ENCODE measurements around the gene HINFP. TPM values are rescaled to one million over a fixed set of nuclear protein-coding genes. Genes with fewer than 3 reads are reported as not detected.

Gene HINFP
- total and polyA plus RNA-seq, 9 of the 15 experiments (the other 6 are each of a cell fraction or from before 2014, with no cell fraction given) = 13.8 to 34.1 (median 22.5) TPM

DNA sequence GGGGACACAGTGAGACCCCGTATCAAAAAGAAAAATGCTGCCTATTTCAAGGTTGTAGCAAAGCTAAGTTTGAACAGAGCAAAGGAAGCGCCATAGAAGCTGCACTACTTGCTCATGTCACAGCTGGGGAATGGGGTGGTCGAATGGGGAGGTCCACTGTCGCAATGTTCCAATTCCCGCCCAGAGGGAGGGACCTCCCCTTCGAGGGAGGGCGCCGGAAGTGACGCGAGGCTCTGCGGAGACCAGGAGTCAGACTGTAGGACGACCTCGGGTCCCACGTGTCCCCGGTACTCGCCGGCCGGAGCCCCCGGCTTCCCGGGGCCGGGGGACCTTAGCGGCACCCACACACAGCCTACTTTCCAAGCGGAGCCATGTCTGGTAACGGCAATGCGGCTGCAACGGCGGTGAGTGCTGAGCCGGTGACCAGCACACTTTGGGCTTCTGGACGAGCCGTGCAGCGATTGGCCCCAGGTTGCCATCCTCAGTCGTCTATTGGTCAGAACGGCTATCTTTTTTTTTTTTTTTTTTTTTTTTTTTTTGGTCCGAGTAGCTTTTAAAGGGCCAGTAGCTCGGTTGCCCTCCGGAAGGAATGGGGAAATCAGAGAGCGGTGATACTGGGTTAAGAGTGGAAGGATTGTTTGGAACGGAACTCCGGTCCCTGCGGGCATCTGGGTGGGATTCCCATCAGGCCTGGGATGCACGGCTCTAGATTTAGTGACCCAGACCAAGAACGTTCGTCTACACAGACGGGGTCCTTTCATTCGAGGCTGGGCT lies 36.5 kb upstream of the HINFP start, which contains the start of gene HMBS (continued):
- no peak for TF ChIP-seq CHAMP1 (IDR thresholded peaks at IDR 0.05)
- TF ChIP-seq ZNF507 (tag; conservative IDR thresholded peaks at IDR 0.05) = no peak
- TF ChIP-seq FIP1L1 (IDR thresholded peaks at IDR 0.05; ENCODE audit: low read depth, low read length, poor library complexity, severe bottlenecking) = no peak
- no peak for TF ChIP-seq SNAPC5 (CRISPR knock-in tag; IDR thresholded peaks at IDR 0.05)
- TF ChIP-seq, protein P1, sequence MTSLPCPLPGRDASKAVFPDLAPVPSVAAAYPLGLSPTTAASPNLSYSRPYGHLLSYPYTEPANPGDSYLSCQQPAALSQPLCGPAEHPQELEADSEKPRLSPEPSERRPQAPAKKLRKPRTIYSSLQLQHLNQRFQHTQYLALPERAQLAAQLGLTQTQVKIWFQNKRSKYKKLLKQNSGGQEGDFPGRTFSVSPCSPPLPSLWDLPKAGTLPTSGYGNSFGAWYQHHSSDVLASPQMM (CRISPR knock-in tag; IDR thresholded peaks at IDR 0.05) = no peak
- no peak for TF ChIP-seq SIX5 (IDR thresholded peaks at IDR 0.05; ENCODE audit: borderline replicate concordance in 1 of 2, insufficient read depth in 1 of 2, low read depth in 1 of 2, low read length in 2 of 2)
- no peak for TF ChIP-seq ZNF354B (CRISPR knock-in tag; IDR thresholded peaks at IDR 0.05)
- TF ChIP-seq HOXB6 (CRISPR knock-in tag; IDR thresholded peaks at IDR 0.05; ENCODE audit: borderline replicate concordance) = no peak
- no peak for TF ChIP-seq ZC3H11A (IDR thresholded peaks at IDR 0.05; ENCODE audit: low read depth, low read length)
- no peak for TF ChIP-seq PURB (CRISPR knock-in tag; IDR thresholded peaks at IDR 0.05; ENCODE audit: low read depth)
- no peak for TF ChIP-seq PHB (CRISPR knock-in tag; IDR thresholded peaks at IDR 0.05)
- no peak for TF ChIP-seq ARNT (IDR thresholded peaks at IDR 0.05)
- 0 out of 2 replicates have a peak, but pooled peaks have one; percentile 32 for TF ChIP-seq TEAD4 (IDR thresholded peaks at IDR 0.05; ENCODE audit: low read length)
- no peak for TF ChIP-seq TEAD4 (CRISPR knock-in tag; IDR thresholded peaks at IDR 0.05; ENCODE audit: borderline replicate concordance)
- no peak for TF ChIP-seq TEAD2 (tag; IDR thresholded peaks at IDR 0.05)
- no peak for TF ChIP-seq U2AF2 (optimal IDR thresholded peaks at IDR 0.05; ENCODE audit: low read depth, low read length)
- TF ChIP-seq EZH2 (IDR thresholded peaks at IDR 0.05; ENCODE audit: borderline replicate concordance, low read depth, low read length) = no peak
- no peak for TF ChIP-seq ZNF316 (IDR thresholded peaks at IDR 0.05)
- TF ChIP-seq, protein P2, sequence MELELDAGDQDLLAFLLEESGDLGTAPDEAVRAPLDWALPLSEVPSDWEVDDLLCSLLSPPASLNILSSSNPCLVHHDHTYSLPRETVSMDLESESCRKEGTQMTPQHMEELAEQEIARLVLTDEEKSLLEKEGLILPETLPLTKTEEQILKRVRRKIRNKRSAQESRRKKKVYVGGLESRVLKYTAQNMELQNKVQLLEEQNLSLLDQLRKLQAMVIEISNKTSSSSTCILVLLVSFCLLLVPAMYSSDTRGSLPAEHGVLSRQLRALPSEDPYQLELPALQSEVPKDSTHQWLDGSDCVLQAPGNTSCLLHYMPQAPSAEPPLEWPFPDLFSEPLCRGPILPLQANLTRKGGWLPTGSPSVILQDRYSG (tag; conservative IDR thresholded peaks at IDR 0.05; ENCODE audit: low read depth) = no peak; the same call in 1 of the 2 replicates
- TF ChIP-seq PHTF2 (CRISPR knock-in tag; IDR thresholded peaks at IDR 0.05) = no peak
- peak; percentile 85 for TF ChIP-seq POLR2B (IDR thresholded peaks at IDR 0.05; ENCODE audit: low read depth, partially characterized antibody)
- no peak for TF ChIP-seq MTA1 (IDR thresholded peaks at IDR 0.05; ENCODE audit: borderline replicate concordance)
- TF ChIP-seq BRF1 (IDR thresholded peaks at IDR 0.05; ENCODE audit: borderline replicate concordance, extremely low read depth, insufficient read length) = no peak
- TF ChIP-seq PHF21A (IDR thresholded peaks at IDR 0.05; ENCODE audit: borderline replicate concordance, low read depth) = no peak
- TF ChIP-seq ZZZ3 (IDR thresholded peaks at IDR 0.05) = no peak
- TF ChIP-seq ARID1B (IDR thresholded peaks at IDR 0.05) = no peak; the same call in 1 of the 2 replicates
